IPS-20b (cell line): Measurements from ENCODE around the gene CRYBG2.

Experiments
- H3K27ac ChIP-seq: one replicate; pipeline ENCODE4 v1.5.1; 2013; ENCODE audit warnings: low read length
- H3K27me3 ChIP-seq: 2 replicates; pipeline ENCODE4 v1.6.1; 2013; ENCODE audit warnings: mild to moderate bottlenecking, low read length, inconsistent platforms; ENCODE audit not compliant: insufficient read depth
- H3K36me3 ChIP-seq: 2 replicates; pipeline ENCODE4 v1.6.1; 2013; ENCODE audit warnings: low read depth, mild to moderate bottlenecking, inconsistent platforms, low read length, moderate library complexity; ENCODE audit not compliant: insufficient read depth
- H3K4me1 ChIP-seq: 2 replicates; pipeline ENCODE4 v1.6.1; 2013; ENCODE audit warnings: mild to moderate bottlenecking, control low read depth, inconsistent platforms, low read length, moderate library complexity; ENCODE audit not compliant: insufficient read depth
- H3K4me3 ChIP-seq: 2 replicates; pipeline ENCODE4 v1.5.1; 2013; ENCODE audit warnings: mild to moderate bottlenecking, low read length, inconsistent platforms
- H3K9ac ChIP-seq: 2 replicates; pipeline ENCODE4 v1.6.1; 2013; ENCODE audit warnings: low read depth, mild to moderate bottlenecking, inconsistent platforms, low read length, moderate library complexity
- H3K9me3 ChIP-seq: 2 replicates; pipeline ENCODE4 v1.6.1; 2013; ENCODE audit warnings: mild to moderate bottlenecking, low read depth, low read length, inconsistent platforms; ENCODE audit not compliant: insufficient read depth

The CRYBG2 gene

GRCh38 chr1:26279456-26280332 is 74.2 kb downstream of the CRYBG2 start, which contains the start of gene SH3BGRL3:
TSS of gene SH3BGRL3 (plus strand) at chr1:26280086. CDS start at chr1:26280156, 70 bp downstream.
- peaks cover 37% of the 10 kb centered on the region for H3K36me3 ChIP-seq
- H3K9ac ChIP-seq: peak within 1 kb of the TSS; percentile 79; the same call in 1 of the 2 replicates
- peak within 1 kb of the TSS; percentile 67 for H3K4me3 ChIP-seq
- no peaks in the 10 kb centered on the region for H3K9me3 ChIP-seq
- peak within 1 kb of the TSS; percentile 55 for H3K27ac ChIP-seq
- peaks cover 4% of the 10 kb centered on the region for H3K4me1 ChIP-seq
- no peaks in the 10 kb centered on the region for H3K27me3 ChIP-seq

DNA sequence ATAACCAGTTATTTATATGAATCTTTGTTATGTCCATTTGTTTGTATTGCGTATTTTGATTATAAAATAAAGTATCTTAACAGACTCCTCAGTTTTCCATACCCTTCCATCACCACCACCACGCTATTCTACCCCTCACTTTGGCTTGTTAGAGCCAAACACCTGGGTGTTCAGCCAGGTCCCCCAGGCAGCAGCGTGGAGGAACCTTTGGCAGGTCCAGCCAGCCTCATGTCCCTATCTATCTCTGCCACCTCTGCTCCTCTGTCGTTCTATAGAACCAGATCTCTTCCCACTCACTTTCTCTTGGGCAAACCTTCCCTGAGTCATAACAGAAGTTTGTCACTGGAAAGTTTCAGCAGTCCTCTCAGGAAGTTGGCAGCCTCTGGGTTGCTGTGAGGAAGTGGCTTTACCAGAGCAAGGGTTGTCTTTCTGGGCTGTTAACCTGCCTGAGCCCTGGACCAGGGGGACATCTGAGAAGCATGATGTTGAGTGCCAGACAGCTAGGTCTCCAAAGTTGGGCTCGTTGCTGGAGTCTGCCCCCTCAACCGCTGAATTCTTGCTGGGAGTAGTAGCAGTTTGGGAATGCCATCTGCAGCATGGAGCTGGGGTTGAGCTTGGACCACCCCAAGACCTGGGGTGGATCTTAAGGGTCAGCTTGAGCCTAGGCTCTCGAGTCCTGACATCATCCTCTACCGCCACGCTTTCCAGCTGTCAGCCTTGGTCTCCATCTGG is 75.0 kb downstream of the CRYBG2 start:
- Histone ChIP-seq H3K36me3 (peaks cover 45% of the 10 kb centered on the region), H3K27ac (no peak overlapping the region), H3K27me3 (no peaks in the 10 kb centered on the region), H3K4me3 (peak overlapping the region; percentile 67), H3K4me1 (peaks cover 4% of the 10 kb centered on the region), H3K9ac (peak overlapping the region; percentile 79; the same call in 1 of the 2 replicates), H3K9me3 (no peaks in the 10 kb centered on the region)

- H3K9ac ChIP-seq: no peak overlapping the region
- no peaks in the 10 kb centered on the region for H3K27me3 ChIP-seq
- no peak overlapping the region for H3K4me3 ChIP-seq
- H3K9me3 ChIP-seq: no peaks in the 10 kb centered on the region
- H3K36me3 ChIP-seq: peaks cover 48% of the 10 kb centered on the region
- no peak overlapping the region for H3K27ac ChIP-seq
- H3K4me1 ChIP-seq: peaks cover 4% of the 10 kb centered on the region
Observed at GRCh38 chr1:26278303-26278702, 75.6 kb downstream of the CRYBG2 start.

DNA sequence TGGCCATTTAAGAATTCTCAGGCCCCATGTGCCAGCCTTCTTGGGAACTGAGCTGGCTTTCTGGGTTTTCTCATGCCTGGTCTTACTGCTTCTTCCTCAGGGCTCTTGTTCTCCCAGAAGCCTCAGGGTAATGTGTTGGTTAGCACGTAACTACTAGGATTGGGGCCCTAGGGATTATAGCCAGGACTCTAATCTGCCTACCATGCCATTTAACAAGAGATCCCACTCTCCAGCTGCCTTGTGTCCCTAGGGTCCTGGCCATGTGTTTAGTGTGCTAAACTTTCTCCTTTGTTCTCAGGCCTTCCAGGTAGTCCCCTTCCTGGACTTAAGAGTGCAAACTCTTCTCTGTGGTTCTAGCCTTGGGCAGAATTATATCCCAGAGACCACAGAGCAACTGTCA is 76.2 kb downstream of the CRYBG2 start:
- H3K4me1 ChIP-seq: peaks cover 4% of the 10 kb centered on the region
- H3K27me3 ChIP-seq: no peaks in the 10 kb centered on the region
- no peak overlapping the region for H3K4me3 ChIP-seq
- no peak overlapping the region for H3K9ac ChIP-seq
- no peaks in the 10 kb centered on the region for H3K9me3 ChIP-seq
- peaks cover 54% of the 10 kb centered on the region for H3K36me3 ChIP-seq
- H3K27ac ChIP-seq: no peak overlapping the region

- peaks cover 4% of the 10 kb centered on the region for H3K4me1 ChIP-seq
- H3K36me3 ChIP-seq: peaks cover 56% of the 10 kb centered on the region
- no peaks in the 10 kb centered on the region for H3K9me3 ChIP-seq
- H3K27ac ChIP-seq: no peak overlapping the region
- no peaks in the 10 kb centered on the region for H3K27me3 ChIP-seq
- no peak overlapping the region for H3K9ac ChIP-seq
- no peak overlapping the region for H3K4me3 ChIP-seq
Observed at GRCh38 chr1:26277261-26277661, 76.7 kb downstream of the CRYBG2 start.

- Histone ChIP-seq H3K4me3 (no peak overlapping the region), H3K4me1 (peaks cover 1% of the 10 kb centered on the region), H3K9ac (no peak overlapping the region), H3K36me3 (peaks cover 64% of the 10 kb centered on the region), H3K27me3 (no peaks in the 10 kb centered on the region), H3K27ac (no peak overlapping the region), H3K9me3 (no peaks in the 10 kb centered on the region)
Observed at GRCh38 chr1:26276432-26276838, 77.5 kb downstream of the CRYBG2 start.

DNA sequence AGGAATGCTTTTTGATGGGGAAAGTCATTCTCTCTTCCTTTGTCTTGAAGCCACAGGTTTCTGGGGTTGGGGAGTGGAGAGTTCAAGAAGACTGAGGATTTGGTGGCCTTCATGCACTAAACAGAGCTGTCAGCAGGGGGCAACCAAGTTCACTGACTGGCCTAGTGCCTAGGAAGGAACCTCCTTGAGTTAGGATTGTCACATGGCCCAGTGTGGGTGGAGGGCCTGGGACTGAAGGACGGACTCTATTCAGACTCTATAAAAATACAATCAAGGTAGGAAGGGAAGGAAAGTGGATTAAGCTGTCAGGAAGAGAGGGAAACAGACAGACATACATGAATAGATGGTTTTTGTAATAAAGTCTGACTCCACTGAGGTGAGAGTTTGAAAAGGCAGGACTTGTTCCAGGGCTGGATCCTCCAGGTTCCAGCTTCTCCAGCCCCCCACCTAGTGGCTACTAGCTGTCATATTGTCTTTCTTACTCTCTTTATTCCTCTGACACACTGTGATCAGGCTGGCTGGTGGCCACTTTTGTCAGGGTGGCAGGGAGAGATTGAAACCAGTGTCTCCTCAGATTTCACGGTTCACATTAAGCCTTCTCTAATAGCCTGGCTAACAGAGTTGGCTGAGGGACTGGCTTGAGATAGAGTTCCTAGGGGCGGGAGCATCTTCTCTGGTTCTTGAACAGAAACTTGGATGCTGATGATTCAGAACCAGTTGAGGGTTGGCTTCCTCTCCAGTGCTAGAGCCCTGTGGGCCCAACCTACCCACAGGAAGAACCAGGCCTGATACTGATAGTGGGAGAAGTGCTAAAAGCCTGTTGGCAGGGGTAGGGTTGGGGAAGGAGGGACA is 78.1 kb downstream of the CRYBG2 start:
- peaks cover 71% of the 10 kb centered on the region for H3K36me3 ChIP-seq
- H3K4me3 ChIP-seq: no peak overlapping the region
- no peaks in the 10 kb centered on the region for H3K27me3 ChIP-seq
- no peak overlapping the region for H3K27ac ChIP-seq
- H3K9me3 ChIP-seq: no peaks in the 10 kb centered on the region
- no peaks in the 10 kb centered on the region; the same call in 1 of the 2 replicates for H3K4me1 ChIP-seq
- H3K9ac ChIP-seq: no peak overlapping the region

DNA sequence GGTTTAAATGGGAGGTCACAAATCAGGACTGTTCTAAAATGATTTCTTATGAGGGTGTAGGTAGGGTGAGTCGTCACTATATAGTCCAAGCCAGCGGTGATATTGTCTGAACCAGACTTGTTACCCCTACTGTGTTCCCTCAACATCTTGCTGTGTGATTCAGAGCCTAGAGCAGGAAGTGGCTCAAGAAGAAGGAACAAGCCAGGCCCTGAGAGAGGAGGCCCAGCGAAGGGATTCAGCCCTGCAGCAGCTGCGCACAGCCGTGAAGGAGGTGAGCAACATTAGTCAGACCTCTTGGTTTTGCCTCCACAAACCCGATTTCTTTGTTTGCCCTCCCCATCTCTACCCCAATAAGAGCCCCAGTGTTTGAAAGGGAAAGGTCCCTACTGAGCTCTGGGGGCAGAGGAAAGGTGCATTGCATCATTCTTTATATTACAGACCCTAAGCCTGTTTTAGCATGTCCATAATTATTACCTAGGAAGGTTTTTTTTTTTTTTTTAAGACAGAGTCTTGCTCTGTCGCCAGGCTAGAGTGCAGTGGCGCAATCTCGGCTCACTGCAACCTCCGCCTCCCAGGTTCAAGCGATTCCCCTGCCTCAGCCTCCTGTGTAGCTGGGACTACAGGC is 79.0 kb downstream of the CRYBG2 start:
- Histone ChIP-seq H3K4me1 (no peaks in the 10 kb centered on the region; the same call in 1 of the 2 replicates), H3K36me3 (peaks cover 80% of the 10 kb centered on the region), H3K9ac (no peak overlapping the region), H3K27ac (no peak overlapping the region), H3K4me3 (no peak overlapping the region), H3K9me3 (no peaks in the 10 kb centered on the region), H3K27me3 (no peaks in the 10 kb centered on the region)
